SH-SY5Y (cell line): ENCODE results near the gene MYL9.

Source experiments
- GATA2 ChIP-seq: IDR thresholded peaks from 2 replicates; pipeline ENCODE4 v1.6.1; 2011; ENCODE audit warnings: mild to moderate bottlenecking, low read depth, low read length
- GATA3 ChIP-seq: IDR thresholded peaks from 2 replicates; pipeline ENCODE4 v1.6.1; 2011; ENCODE audit warnings: low read depth, mild to moderate bottlenecking, low read length, moderate library complexity

The MYL9 gene

GRCh38 chr20:36507746-36508145 lies 33.6 kb upstream of the MYL9 start:
- TF ChIP-seq GATA2 (no peak), GATA3 (no peak)

GRCh38 chr20:36519012-36519719 lies 22.2 kb upstream of the MYL9 start:
- TF ChIP-seq GATA3 (no peak), GATA2 (no peak)

GRCh38 chr20:36519944-36520343 lies 21.4 kb upstream of the MYL9 start:
- TF ChIP-seq GATA3 (no peak), GATA2 (no peak)

- TF ChIP-seq GATA3: no peak
- TF ChIP-seq GATA2: no peak
Measured at GRCh38 chr20:36521526-36521925, 19.8 kb upstream of the MYL9 start.

- TF ChIP-seq GATA3 (no peak), GATA2 (no peak)
Measured at GRCh38 chr20:36523341-36523740, 18.0 kb upstream of the MYL9 start.

GRCh38 chr20:36525620-36526365 lies 15.5 kb upstream of the MYL9 start:
- TF ChIP-seq GATA3 (no peak), GATA2 (no peak)

- TF ChIP-seq GATA2 (no peak), GATA3 (no peak)
Measured at GRCh38 chr20:36526521-36527011, 14.8 kb upstream of the MYL9 start.

GRCh38 chr20:36527331-36528125 lies 13.8 kb upstream of the MYL9 start:
- TF ChIP-seq GATA3: no peak
- no peak for TF ChIP-seq GATA2

GRCh38 chr20:36528176-36528874 lies 13.0 kb upstream of the MYL9 start:
- no peak for TF ChIP-seq GATA3
- no peak for TF ChIP-seq GATA2

- TF ChIP-seq GATA3 (no peak), GATA2 (no peak)
Measured at GRCh38 chr20:36528875-36529417, 12.4 kb upstream of the MYL9 start.

GRCh38 chr20:36532388-36532787 lies 8.9 kb upstream of the MYL9 start:
- TF ChIP-seq GATA2: no peak
- TF ChIP-seq GATA3: no peak

GRCh38 chr20:36532822-36533221 lies 8.5 kb upstream of the MYL9 start:
- TF ChIP-seq GATA3 (no peak), GATA2 (no peak)

GRCh38 chr20:36538026-36538722 lies 3.1 kb upstream of the MYL9 start:
- no peak for TF ChIP-seq GATA2
- no peak for TF ChIP-seq GATA3
